ENCODE measurements around the gene FAAP100.

DNA sequence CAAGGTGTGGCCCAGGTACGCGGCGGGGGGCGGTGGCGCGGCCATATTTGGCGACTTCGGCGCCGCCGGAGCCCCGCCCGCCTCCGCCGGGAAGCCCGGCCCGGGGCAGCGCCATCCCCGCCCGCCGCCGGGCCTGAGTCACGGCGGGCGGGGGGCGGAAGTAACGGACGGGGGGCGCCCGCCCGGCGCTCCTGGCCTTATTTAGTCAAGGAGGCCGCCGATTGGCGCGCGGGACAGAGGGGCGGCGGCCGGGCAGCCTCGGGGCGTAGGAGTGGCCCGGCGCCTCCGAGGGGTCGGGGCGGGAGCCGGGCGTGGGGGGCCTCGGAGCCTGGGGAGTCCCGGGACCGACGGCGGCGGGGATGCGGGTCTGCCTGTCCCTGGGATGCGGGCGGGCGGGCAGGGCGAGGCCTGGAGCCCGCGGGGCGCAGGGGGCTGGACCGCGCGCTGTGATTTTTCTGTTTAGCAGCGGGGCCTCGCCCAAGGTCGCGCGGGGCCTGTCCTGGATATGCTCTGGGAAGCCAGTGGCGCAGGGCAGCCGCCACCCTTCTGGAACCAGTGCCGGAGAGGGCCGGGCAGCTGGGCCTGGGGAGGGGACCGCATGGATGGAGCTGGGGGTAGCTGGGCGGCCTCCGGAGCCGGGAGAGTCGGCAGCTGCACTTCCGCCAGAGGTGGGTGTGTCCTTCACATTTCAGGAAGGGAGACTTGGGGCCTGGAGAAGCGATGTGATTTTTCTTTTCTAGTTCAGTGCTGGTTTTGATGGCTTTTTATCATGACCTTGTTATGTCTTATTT lies 37.2 kb downstream of the FAAP100 start:
- TF ChIP-seq EZH2 (IDR thresholded peaks at IDR 0.05; ENCODE audit: insufficient read depth, poor library complexity, severe bottlenecking) = no peak
- no peak for TF ChIP-seq EZH2phosphoT487 (IDR thresholded peaks at IDR 0.05; ENCODE audit: insufficient read depth, low read depth)

Measured in GM23248 (cell line).